PC-3 (cell line): ENCODE measurements around the gene TMEM169. TPM values are rescaled to one million over a fixed set of nuclear protein-coding genes. Genes with fewer than 3 reads are reported as not detected.

Source experiments
- ATAC-seq: fragments of 200-7000 bp; cut with Tn5 transposase; 2 replicates; pipeline ENCODE4 v1.9.1; 2020; ENCODE audit warnings: mild to moderate bottlenecking, moderate library complexity
- BruUV-seq: library from RNA; stranded (reverse); fragments of 400-500 nt; replicated peaks from 2 replicates; lab custom pipeline; 2021; lab: Mats Ljungman, UMichigan
- CTCF ChIA-PET: fragments of 300-600 bp; sonication (Branson Sonifier 250); formaldehyde crosslinking; loops from one replicate; lab custom pipeline; 2022; ENCODE audit warnings: antibody characterized with exemption; lab: Charles Lee
- POLR2A ChIA-PET: fragments of 300-600 bp; sonication (Branson Sonifier 250); formaldehyde crosslinking; loops from one replicate; lab custom pipeline; 2022; ENCODE audit warnings: antibody characterized with exemption; ENCODE audit not compliant: unreplicated experiment; lab: Charles Lee
- DNase-seq: peaks from one replicate; pipeline ENCODE4 v3.0.0-alpha.2; 2015
- H2AFZ ChIP-seq: fragments of 300-600 bp; sonication (generic); 2 replicates; pipeline ENCODE4 v1.6.0; 2016; ENCODE audit warnings: antibody characterized with exemption, low read length
- H3F3A ChIP-seq: fragments of 300-600 bp; sonication (generic); one replicate; pipeline ENCODE4 v1.6.0; 2017; ENCODE audit warnings: antibody characterized with exemption, low read length, control low read depth, mild to moderate bottlenecking; ENCODE audit not compliant: unreplicated experiment
- H3K27ac ChIP-seq: fragments of 300-600 bp; sonication (generic); 2 replicates; pipeline ENCODE4 v1.5.1; 2016; ENCODE audit warnings: mild to moderate bottlenecking, low read length
- H3K27me3 ChIP-seq: fragments of 300-600 bp; sonication (generic); 2 replicates; pipeline ENCODE4 v1.6.1; 2016; ENCODE audit warnings: low read length, mixed read lengths
- H3K36me3 ChIP-seq: fragments of 300-600 bp; sonication (generic); 2 replicates; pipeline ENCODE4 v1.6.1; 2016; ENCODE audit warnings: low read depth, mixed run types, low read length, mixed read lengths
- H3K4me1 ChIP-seq: fragments of 300-600 bp; sonication (generic); 2 replicates; pipeline ENCODE4 v1.5.1; 2016; ENCODE audit warnings: low read length; ENCODE audit not compliant: insufficient read depth
- H3K4me2 ChIP-seq: fragments of 300-600 bp; sonication (generic); 2 replicates; pipeline ENCODE4 v1.6.0; 2016; ENCODE audit warnings: low read length
- H3K4me3 ChIP-seq: fragments of 300-600 bp; sonication (generic); 2 replicates; pipeline ENCODE4 v1.5.1; 2016; ENCODE audit warnings: mild to moderate bottlenecking, low read length, mixed read lengths
- H3K79me2 ChIP-seq: fragments of 300-600 bp; sonication (generic); 2 replicates; pipeline ENCODE4 v1.6.1; 2017; ENCODE audit warnings: low read length, mixed read lengths
- H3K9ac ChIP-seq: fragments of 300-600 bp; sonication (generic); 2 replicates; pipeline ENCODE4 v1.6.0; 2016; ENCODE audit warnings: mild to moderate bottlenecking, low read length
- H3K9me2 ChIP-seq: fragments of 300-600 bp; sonication (generic); replicated peaks from 2 replicates; pipeline ENCODE4 v1.6.1; 2016; ENCODE audit warnings: mixed run types, low read length, mixed read lengths
- H3K9me3 ChIP-seq: fragments of 300-600 bp; sonication (generic); 2 replicates; pipeline ENCODE4 v1.6.1; 2016; ENCODE audit warnings: low read length, mixed read lengths
- H4K20me1 ChIP-seq: fragments of 300-600 bp; sonication (generic); 2 replicates; pipeline ENCODE4 v1.6.1; 2016; ENCODE audit warnings: low read length, mixed read lengths
- CTCF ChIP-seq: fragments of 300-600 bp; sonication (generic); conservative IDR thresholded peaks from 2 replicates; pipeline ENCODE4 v1.5.1; 2017; ENCODE audit warnings: antibody characterized with exemption, low read depth, mild to moderate bottlenecking, low read length
- EZH2 ChIP-seq: fragments of 300-600 bp; sonication (generic); IDR thresholded peaks from one replicate; pipeline ENCODE4 v1.6.1; 2017; ENCODE audit warnings: antibody characterized with exemption, mild to moderate bottlenecking, low read length; ENCODE audit not compliant: unreplicated experiment
- EZH2phosphoT487 ChIP-seq: fragments of 300-600 bp; sonication (generic); IDR thresholded peaks from 2 replicates; pipeline ENCODE4 v1.6.1; 2018; ENCODE audit warnings: mild to moderate bottlenecking, antibody characterized with exemption, low read length, borderline replicate concordance
- intact Hi-C: fragments of 100-400 bp; cut with micrococcal nuclease; formaldehyde crosslinking; loops from 2 replicates; pipeline ENCODE4 v1.9.0; 2023
- total RNA-seq: library from RNA; depleted of rRNA; stranded (reverse); fragments of >200 nt; gene quantifications from 2 replicates; pipeline ENCODE4 v1.2.3, GENCODE V29; 2014

The TMEM169 gene
- total RNA-seq, 1 experiment from 2014 or later = not detected

- DNase-seq = no peak
- H3K4me1 ChIP-seq = no peaks in the 10 kb centered on the region
- POLR2A ChIA-PET = no interaction called here
- no peaks in the 10 kb centered on the region for H3K9me3 ChIP-seq
- intact Hi-C loops = no loop called here
- H2AFZ ChIP-seq = no peak overlapping the region
- no peak overlapping the region for H3K4me3 ChIP-seq
- H3K79me2 ChIP-seq = no peaks in the 10 kb centered on the region
- H3K4me2 ChIP-seq = no peak overlapping the region
- H3K9ac ChIP-seq = no peak overlapping the region
- H4K20me1 ChIP-seq = no peaks in the 10 kb centered on the region
- no peak for ATAC-seq
- no peaks in the 10 kb centered on the region for H3K27me3 ChIP-seq
- H3F3A ChIP-seq = no peaks in the 10 kb centered on the region
- CTCF ChIA-PET = no interaction called here
- no peak overlapping the region for H3K27ac ChIP-seq
- H3K9me2 ChIP-seq = no peaks in the 10 kb centered on the region
- no TSS peak for BruUV-seq
- no peaks in the 10 kb centered on the region for H3K36me3 ChIP-seq
- no peak for TF ChIP-seq EZH2
- TF ChIP-seq CTCF = no peak
- TF ChIP-seq EZH2phosphoT487 = no peak
These were observed 11.5 kb upstream of the TMEM169 start for GRCh38 chr2:216070195-216070594.

- H3K4me3 ChIP-seq = no peak overlapping the region
- no peak overlapping the region for H3K9ac ChIP-seq
- no peaks in the 10 kb centered on the region for H4K20me1 ChIP-seq
- H3K36me3 ChIP-seq = no peaks in the 10 kb centered on the region
- no peak overlapping the region for H2AFZ ChIP-seq
- no peaks in the 10 kb centered on the region for H3K9me3 ChIP-seq
- no peaks in the 10 kb centered on the region for H3K27me3 ChIP-seq
- H3K4me2 ChIP-seq = no peak overlapping the region
- no peaks in the 10 kb centered on the region for H3K9me2 ChIP-seq
- BruUV-seq = no TSS peak
- DNase-seq = no peak
- H3K79me2 ChIP-seq = no peaks in the 10 kb centered on the region
- no peaks in the 10 kb centered on the region for H3K4me1 ChIP-seq
- TF ChIP-seq CTCF (no peak), EZH2 (no peak), EZH2phosphoT487 (no peak)
- H3F3A ChIP-seq = no peaks in the 10 kb centered on the region
- intact Hi-C loops = no loop called here
- no peak for ATAC-seq
- no peak overlapping the region for H3K27ac ChIP-seq
- POLR2A ChIA-PET = no interaction called here
- CTCF ChIA-PET = no interaction called here
These were observed 10.4 kb upstream of the TMEM169 start for GRCh38 chr2:216071111-216071851.

GRCh38 chr2:216072473-216072872 lies 9.2 kb upstream of the TMEM169 start:
- no peak overlapping the region for H3K27ac ChIP-seq
- no peaks in the 10 kb centered on the region for H3K9me3 ChIP-seq
- H2AFZ ChIP-seq = no peak overlapping the region
- no peak overlapping the region for H3K4me2 ChIP-seq
- H3K9me2 ChIP-seq = no peaks in the 10 kb centered on the region
- no TSS peak for BruUV-seq
- H3K4me1 ChIP-seq = no peaks in the 10 kb centered on the region
- ChIA-PET POLR2A (no interaction called here), CTCF (no interaction called here)
- ATAC-seq (no peak), DNase-seq (no peak)
- H3K79me2 ChIP-seq = no peaks in the 10 kb centered on the region
- no peak overlapping the region for H3K9ac ChIP-seq
- no peaks in the 10 kb centered on the region for H3F3A ChIP-seq
- H3K27me3 ChIP-seq = no peaks in the 10 kb centered on the region
- no peak overlapping the region for H3K4me3 ChIP-seq
- TF ChIP-seq CTCF (no peak), EZH2phosphoT487 (no peak), EZH2 (no peak)
- intact Hi-C loops = no loop called here
- no peaks in the 10 kb centered on the region for H4K20me1 ChIP-seq
- no peaks in the 10 kb centered on the region for H3K36me3 ChIP-seq
